HepG2 (cell line): Measurements from ENCODE around the gene ALG11. TPM values are rescaled to one million over a fixed set of nuclear protein-coding genes. Genes with fewer than 3 reads are reported as not detected.

Experiments
- ATAC-seq: fragments of 200-7000 bp; cut with Tn5 transposase; 3 replicates; pipeline ENCODE4 v1.9.1; 2020; ENCODE audit warnings: mild to moderate bottlenecking, moderate library complexity
- BruUV-seq: library from RNA; stranded (reverse); fragments of 400-500 nt; replicated peaks from 2 replicates; lab custom pipeline; 2021; lab: Mats Ljungman, UMichigan
- CTCF ChIA-PET: fragments of 300-600 bp; formaldehyde crosslinking; extraction: SDS; loops from one replicate; lab custom pipeline; 2021; ENCODE audit warnings: low total read pairs, inconsistent platforms, low intra/inter-chr PET ratio; lab: Yijun Ruan, JAX
- POLR2A ChIA-PET: fragments of 350-600 bp; sonication (Branson Sonifier 250); formaldehyde crosslinking; loops from one replicate; lab custom pipeline; 2020; ENCODE audit warnings: antibody characterized with exemption, inconsistent platforms; lab: Yijun Ruan, JAX
- DNase-seq: peaks from one replicate; pipeline ENCODE4 v3.0.0-alpha.2; 2015; ENCODE audit warnings: low spot score
- FAIRE-seq: peaks from 3 replicates; lab custom pipeline; 2011; peaks lifted over from hg19 to GRCh38; lab: Jason Lieb, UNC
- H2AFZ ChIP-seq: one replicate; pipeline ENCODE4 v1.6.1; 2011; ENCODE audit warnings: low read length, inconsistent platforms
- H3K27ac ChIP-seq: fragments of 300-600 bp; 3 replicates; pipeline ENCODE4 v1.8.0; 2011; ENCODE audit warnings: mixed run types, mild to moderate bottlenecking, mixed read lengths, low read length, inconsistent platforms; ENCODE audit not compliant: insufficient read depth; ENCODE audit errors: extremely low read length
- H3K27me3 ChIP-seq, 2 experiments: fragments of 200-600 bp in 1 of 2; 2 replicates in 1 of 2; 3 replicates in 1 of 2; pipeline versions ENCODE4 v1.6.0 to v1.8.0; 2011; ENCODE audit warnings: low read length in 2 of 2, mild to moderate bottlenecking in 2 of 2, moderate library complexity in 2 of 2, inconsistent platforms in 1 of 2; ENCODE audit not compliant: insufficient read depth in 2 of 2, control insufficient read depth in 1 of 2
- H3K36me3 ChIP-seq, 2 experiments: fragments of 200-600 bp in 1 of 2; replicated peaks in 1 of 2; 2 replicates in 1 of 2; 3 replicates in 1 of 2; pipeline versions ENCODE4 v1.5.1 to v1.8.0; 2011; ENCODE audit warnings: low read length in 2 of 2, inconsistent platforms in 1 of 2; ENCODE audit not compliant: insufficient read depth in 2 of 2, control insufficient read depth in 1 of 2
- H3K4me1 ChIP-seq: 2 replicates; pipeline ENCODE4 v1.5.1; 2012; ENCODE audit warnings: low read length, inconsistent platforms; ENCODE audit not compliant: insufficient read depth
- H3K4me2 ChIP-seq: 2 replicates; pipeline ENCODE4 v1.6.0; 2011; ENCODE audit warnings: low read depth, low read length, inconsistent platforms
- H3K4me3 ChIP-seq, 3 experiments: fragments of 200-600 bp in 1 of 3; sonication (generic), shearing (Covaris generic) in 1 of 3; replicated peaks in 1 of 3; 2 replicates each; pipeline ENCODE4 v1.5.1; 2011 to 2016; ENCODE audit warnings: low read length in 3 of 3, inconsistent platforms in 2 of 3, low read depth in 2 of 3, mild to moderate bottlenecking in 2 of 3, control low read depth in 1 of 3, mixed read lengths in 1 of 3; ENCODE audit not compliant: insufficient read depth in 1 of 3
- H3K79me2 ChIP-seq: one replicate; pipeline ENCODE4 v1.6.1; 2011; ENCODE audit warnings: low read length, inconsistent platforms; ENCODE audit not compliant: insufficient read depth
- H3K9ac ChIP-seq: 2 replicates; pipeline ENCODE4 v1.6.0; 2011; ENCODE audit warnings: mild to moderate bottlenecking, low read depth, low read length, inconsistent platforms; ENCODE audit not compliant: insufficient read depth
- H3K9me3 ChIP-seq: 2 replicates; pipeline ENCODE4 v1.5.1; 2012; ENCODE audit warnings: mild to moderate bottlenecking, low read length
- H4K20me1 ChIP-seq: 2 replicates; pipeline ENCODE4 v1.6.0; 2011; ENCODE audit warnings: inconsistent platforms, mild to moderate bottlenecking, low read length, moderate library complexity; ENCODE audit not compliant: insufficient read depth
- AHDC1 ChIP-seq: sonication (generic); formaldehyde crosslinking; IDR thresholded peaks from 2 replicates; pipeline ENCODE4 v1.5.1; 2020; ENCODE audit warnings: mild to moderate bottlenecking, missing genetic modification reagents, borderline replicate concordance
- HNRNPK ChIP-seq: fragments of 200-400 bp; formaldehyde crosslinking; IDR thresholded peaks from 2 replicates; pipeline ENCODE4 v1.6.1; 2018; ENCODE audit warnings: low read length, low read depth, moderate library complexity, mild to moderate bottlenecking; ENCODE audit not compliant: poor library complexity, severe bottlenecking
- WGBS: methylation state at CpG from one replicate; pipeline ENCODE4 v1.1.6; 2017; ENCODE audit warnings: low lambda C conversion rate; 5-methylcytosine and 5-hydroxymethylcytosine counted together
- in situ Hi-C: cut with HindIII; loops from 2 replicates; pipeline ENCODE4 v1.10.0; 2017; ENCODE audit warnings: low pct_unique_long_range_greater_than_20kb; ENCODE audit not compliant: extremely low pct_ligation_motif_present
- intact Hi-C: fragments of 100-400 bp; cut with micrococcal nuclease; formaldehyde crosslinking; loops from one replicate; pipeline ENCODE4 v1.10.0; 2022; ENCODE audit not compliant: unreplicated experiment
- polyA plus RNA-seq, 8 experiments: library from polyadenylated mRNA; depleted of rRNA in 3 of 8; stranded (reverse) in 7 of 8; unstranded in 1 of 8; fragments of >200 nt; fragmentation: Illumina TruSeq in 4 of 8; extraction: Trizol in 4 of 8; gene quantifications; 2 replicates each; pipeline versions ENCODE4 v1.2.1 to v1.2.3, GENCODE V29; 2011 to 2016; ENCODE audit warnings: low read depth in 4 of 8, missing spikeins in 1 of 8, mixed read lengths in 1 of 8; ENCODE audit not compliant: insufficient read depth in 1 of 8
- total RNA-seq, 5 experiments: library from RNA; depleted of rRNA; stranded (reverse); fragments of >200 nt; fragmentation: Illumina TruSeq; extraction: Trizol; gene quantifications; 2 replicates each; pipeline ENCODE4 v1.2.3, GENCODE V29; 2016; ENCODE audit warnings: low read depth in 1 of 5

ALG11 gene
- total and polyA plus RNA-seq, 2 of the 13 experiments (the other 11 are each of a cell fraction or from before 2014, with no cell fraction given) = 14.7 to 27.9 TPM

DNA sequence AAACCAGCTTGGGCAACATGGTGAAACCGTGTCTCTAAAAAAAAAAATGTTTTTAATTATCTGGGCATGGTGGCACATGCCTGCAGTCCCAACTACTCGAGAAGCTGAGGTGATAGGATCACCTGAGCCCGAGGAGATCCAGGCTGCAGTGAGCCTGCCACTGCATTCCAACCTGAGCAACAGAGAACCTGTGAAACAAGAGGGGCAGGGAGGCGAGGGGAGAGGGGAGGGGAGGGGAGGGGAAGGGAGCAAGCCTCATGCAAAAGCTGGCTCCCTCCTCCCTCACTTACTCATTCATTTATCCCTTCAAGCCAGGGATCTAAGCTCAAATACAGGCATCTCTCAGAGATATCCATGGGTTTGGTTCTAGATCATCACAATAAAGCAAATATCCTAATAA is 9.8 kb upstream of the ALG11 start:
- no peak overlapping the region for H3K4me2 ChIP-seq
- peaks cover 43% of the 10 kb centered on the region for H4K20me1 ChIP-seq
- POLR2A ChIA-PET = interaction anchor here (0.6 to 1.5 kb wide), 3 partner anchors 10 to 34 kb away, joined by 3 to 7 read pairs (median 3); partner anchors contain the start of gene ALG11
- TF ChIP-seq AHDC1 (no peak), HNRNPK (peak; percentile 74)
- H2AFZ ChIP-seq = no peak overlapping the region
- H3K79me2 ChIP-seq = peaks cover 96% of the 10 kb centered on the region
- H3K4me3 ChIP-seq = no peak overlapping the region
- intact Hi-C loops = no loop called here
- no peak for ATAC-seq
- no peaks in the 10 kb centered on the region for H3K9me3 ChIP-seq
- DNase-seq = no peak
- H3K4me1 ChIP-seq = peaks cover 96% of the 10 kb centered on the region
- 84% methylated on average over 4 of the region's 4 CpGs for WGBS
- in situ Hi-C loops = loop anchor here (25.0 kb wide), 1 partner anchor 460 kb away; the partner anchor contains the start of genes CKAP2 and VPS36
- H3K36me3 ChIP-seq = peaks cover 0 to 8% of the 10 kb centered on the region in 2 experiments; a peak in 1 of 5 replicates
- no peaks in the 10 kb centered on the region for H3K27me3 ChIP-seq
- no peak for FAIRE-seq
- no TSS peak for BruUV-seq
- CTCF ChIA-PET = interaction anchor here (2.4 kb wide), 1 partner anchor 23 kb away, joined by 9 read pairs; no protein-coding TSS in a partner anchor
- H3K27ac ChIP-seq = no peak overlapping the region
- H3K9ac ChIP-seq = no peak overlapping the region
